Measurements from ENCODE around the gene CROCC2.

CROCC2 gene

GRCh38 chr2:241018051-241018891 is 112.1 kb downstream of the CROCC2 start:
- H3K4me3 ChIP-seq (replicated peaks in 1 of 2; ENCODE audit: low read depth in 2 of 2, low read length in 2 of 2) = no peak overlapping the region
- no peak for TF ChIP-seq CTCF (IDR thresholded peaks at IDR 0.05; ENCODE audit: low read depth, low read length)
- DNase-seq (ENCODE audit: low read depth in 2 of 2) = no peak

- no peak overlapping the region for H3K4me3 ChIP-seq (replicated peaks in 1 of 2; ENCODE audit: low read depth in 2 of 2, low read length in 2 of 2)
- TF ChIP-seq CTCF (IDR thresholded peaks at IDR 0.05; ENCODE audit: low read depth, low read length) = no peak
- DNase-seq (ENCODE audit: low read depth in 2 of 2) = no peak
Measured at GRCh38 chr2:241019441-241020139, 113.5 kb downstream of the CROCC2 start.

GRCh38 chr2:241020201-241020600 is 114.1 kb downstream of the CROCC2 start:
- TF ChIP-seq CTCF (IDR thresholded peaks at IDR 0.05; ENCODE audit: low read depth, low read length) = no peak
- no peak for DNase-seq (ENCODE audit: low read depth in 2 of 2)
- no peak overlapping the region for H3K4me3 ChIP-seq (replicated peaks in 1 of 2; ENCODE audit: low read depth in 2 of 2, low read length in 2 of 2)

- no peak overlapping the region for H3K4me3 ChIP-seq (replicated peaks in 1 of 2; ENCODE audit: low read depth in 2 of 2, low read length in 2 of 2)
- no peak for TF ChIP-seq CTCF (IDR thresholded peaks at IDR 0.05; ENCODE audit: low read depth, low read length)
- no peak for DNase-seq (ENCODE audit: low read depth in 2 of 2)
Measured at GRCh38 chr2:241020629-241021190, 114.6 kb downstream of the CROCC2 start.

GRCh38 chr2:241025639-241026038 is 119.5 kb downstream of the CROCC2 start:
- DNase-seq (ENCODE audit: low read depth in 2 of 2) = no peak
- H3K4me3 ChIP-seq (replicated peaks in 1 of 2; ENCODE audit: low read depth in 2 of 2, low read length in 2 of 2) = no peak overlapping the region
- TF ChIP-seq CTCF (IDR thresholded peaks at IDR 0.05; ENCODE audit: low read depth, low read length) = no peak

GRCh38 chr2:241029599-241030332 is 123.6 kb downstream of the CROCC2 start:
- no peak for TF ChIP-seq CTCF (IDR thresholded peaks at IDR 0.05; ENCODE audit: low read depth, low read length)
- no peak for DNase-seq (ENCODE audit: low read depth in 2 of 2)
- no peak overlapping the region for H3K4me3 ChIP-seq (replicated peaks in 1 of 2; ENCODE audit: low read depth in 2 of 2, low read length in 2 of 2)

Data from cardiac fibroblast (primary cell).